ENCODE results near the gene MCM5.
"Not testable (repeated sequence)": the region's sequence is repeated elsewhere in the genome, so short reads cannot be mapped to it uniquely, and the experiment has no call there.

The MCM5 gene

DNA sequence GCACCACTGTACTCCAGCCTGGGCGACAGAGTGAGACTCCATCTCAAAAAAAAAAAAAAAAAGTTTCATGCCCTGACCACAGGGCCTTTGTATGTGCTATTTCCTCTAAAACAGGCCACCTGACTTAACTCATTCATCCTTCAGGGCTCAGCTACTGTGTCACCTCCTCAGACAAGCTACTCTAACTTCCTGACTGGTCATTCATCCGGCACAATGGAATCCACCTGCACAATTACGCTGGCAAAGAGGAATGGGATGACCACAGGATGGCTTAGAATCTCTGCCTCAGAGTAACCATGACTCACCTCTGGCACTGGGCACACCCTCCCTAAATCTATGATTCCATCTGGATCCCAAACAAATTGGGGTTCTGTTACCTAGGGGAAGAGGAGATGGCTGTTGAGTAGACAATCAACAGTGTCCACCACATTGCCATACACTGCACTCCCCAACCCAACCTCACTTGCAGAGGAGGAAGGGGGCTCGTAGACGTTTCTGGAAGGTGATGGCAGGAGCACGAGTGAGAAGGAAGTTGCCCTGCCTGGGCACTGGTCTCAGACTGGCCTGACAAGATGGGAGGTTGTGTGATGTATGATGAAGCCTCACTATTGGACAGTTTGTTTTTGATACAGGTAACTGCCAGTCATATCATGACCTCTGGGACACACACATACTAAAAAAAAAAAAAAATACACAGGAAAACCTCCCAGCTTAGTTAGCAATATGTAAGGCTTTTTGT lies 41.9 kb upstream of the MCM5 start:
- no peak overlapping the region for H2BK120ac ChIP-seq (ENCODE audit: low read depth, low read length)
- no peaks in the 10 kb centered on the region for H3K36me3 ChIP-seq (ENCODE audit: control insufficient read depth, insufficient read depth, low read length)
- no peak overlapping the region for H3K23ac ChIP-seq (ENCODE audit: low read length)
- DNase-seq = no peak
- no peak overlapping the region for H3K4me3 ChIP-seq (ENCODE audit: low read length)
- no peak overlapping the region for H4K5ac ChIP-seq (ENCODE audit: low read length)
- H3K4ac ChIP-seq (ENCODE audit: low read depth, low read length) = no peak overlapping the region
- H3K79me2 ChIP-seq (ENCODE audit: control insufficient read depth, insufficient read depth, low read length) = no peaks in the 10 kb centered on the region
- whole genome bisulfite sequencing (ENCODE audit: extremely low coverage, insufficient coverage, low lambda C conversion rate) = no CpG with 5 or more reads among the region's 6 CpGs
- H2BK5ac ChIP-seq (ENCODE audit: low read length) = no peak overlapping the region
- no peak overlapping the region for H3K4me2 ChIP-seq (ENCODE audit: low read length)
- no peak overlapping the region for H3K56ac ChIP-seq (ENCODE audit: low read length)
- H3K4me1 ChIP-seq (ENCODE audit: control insufficient read depth, low read depth, low read length) = no peaks in the 10 kb centered on the region
- no peaks in the 10 kb centered on the region for H3K27me3 ChIP-seq (ENCODE audit: insufficient read depth, low read length, poor library complexity)
- no peak overlapping the region for H3K18ac ChIP-seq (ENCODE audit: low read length)
- H3K79me1 ChIP-seq (ENCODE audit: low read length) = no peaks in the 10 kb centered on the region
- no peak overlapping the region for H4K8ac ChIP-seq (ENCODE audit: low read depth, low read length)
- H2BK15ac ChIP-seq (replicated peaks; ENCODE audit: low read depth) = no peak overlapping the region
- H3K9ac ChIP-seq (ENCODE audit: low read length) = no peak overlapping the region
- H2AK5ac ChIP-seq (ENCODE audit: low read length) = no peak overlapping the region
- no peak overlapping the region for H3K27ac ChIP-seq (ENCODE audit: low read depth, low read length)

DNA sequence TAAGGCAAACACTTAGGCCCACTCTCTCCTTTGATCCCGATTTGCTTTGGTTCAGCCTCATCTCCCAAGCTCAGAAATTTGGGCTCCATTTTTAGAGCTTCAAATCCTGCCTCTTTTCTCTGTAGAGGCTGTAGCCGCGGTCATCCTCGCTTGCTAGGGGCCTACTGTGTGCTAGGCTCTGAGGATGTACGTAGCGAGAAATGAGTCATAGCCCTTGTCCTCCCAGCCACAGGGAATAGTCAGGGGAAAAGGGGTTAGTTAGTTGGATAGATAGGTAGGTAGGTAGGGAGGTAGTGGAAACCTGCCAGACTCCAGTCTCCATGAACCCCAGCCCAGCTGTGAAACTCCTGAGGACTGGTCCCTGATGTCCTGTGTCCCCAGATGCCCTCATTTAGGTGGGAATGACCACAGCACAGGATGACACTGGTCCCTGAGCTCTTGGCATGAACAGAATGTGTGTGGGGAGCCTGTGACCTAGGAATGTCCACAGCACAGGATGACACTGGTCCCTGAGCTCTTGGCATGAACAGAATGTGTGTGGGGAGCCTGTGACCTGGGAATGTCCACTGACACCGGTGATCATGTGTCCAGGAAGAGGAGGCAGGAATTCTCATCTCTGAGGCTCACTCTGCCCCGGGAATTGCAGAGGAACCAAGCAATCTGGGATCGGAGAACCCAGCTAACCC lies 40.4 kb upstream of the MCM5 start:
- no peak overlapping the region for H3K4ac ChIP-seq (ENCODE audit: low read depth, low read length)

DNA sequence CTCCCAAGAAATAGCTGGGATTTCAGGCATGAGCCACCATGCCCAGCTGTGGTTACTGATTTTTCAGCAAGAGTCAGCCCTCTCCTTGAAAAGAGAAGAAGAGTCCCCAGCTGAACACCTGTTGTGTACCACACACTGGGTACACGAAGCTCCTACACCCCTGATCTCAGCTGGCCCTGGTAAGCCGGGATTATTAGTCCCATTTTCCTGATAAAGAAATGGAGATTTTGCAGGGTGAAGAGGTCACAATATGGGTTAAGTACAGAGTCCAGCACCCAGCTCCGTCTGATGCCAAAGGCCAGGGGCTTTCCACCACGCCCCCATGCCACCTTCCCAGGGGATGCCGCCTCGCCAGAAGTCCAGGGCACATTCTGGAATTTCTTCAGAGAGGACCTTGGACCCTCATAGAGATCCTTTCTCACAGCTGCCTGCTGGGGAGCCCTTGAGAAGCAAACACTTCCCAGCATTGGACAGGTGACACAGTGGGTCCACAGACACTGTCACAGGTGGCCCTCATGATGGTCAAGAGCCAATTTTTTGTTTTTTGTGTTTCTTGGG lies 38.9 kb upstream of the MCM5 start:
- no CpG with 5 or more reads among the region's 6 CpGs for WGBS (ENCODE audit: extremely low coverage, insufficient coverage, low lambda C conversion rate)
- Histone ChIP-seq H3K9ac (ENCODE audit: low read length) (no peak overlapping the region), H2AK5ac (ENCODE audit: low read length) (no peak overlapping the region), H3K4me1 (ENCODE audit: control insufficient read depth, low read depth, low read length) (no peaks in the 10 kb centered on the region), H2BK120ac (ENCODE audit: low read depth, low read length) (no peak overlapping the region), H3K4me2 (ENCODE audit: low read length) (no peak overlapping the region), H3K27me3 (ENCODE audit: insufficient read depth, low read length, poor library complexity) (no peaks in the 10 kb centered on the region), H3K4ac (ENCODE audit: low read depth, low read length) (no peak overlapping the region), H3K79me1 (ENCODE audit: low read length) (no peaks in the 10 kb centered on the region), H4K5ac (ENCODE audit: low read length) (no peak overlapping the region), H3K36me3 (ENCODE audit: control insufficient read depth, insufficient read depth, low read length) (no peaks in the 10 kb centered on the region), H3K23ac (ENCODE audit: low read length) (no peak overlapping the region), H3K79me2 (ENCODE audit: control insufficient read depth, insufficient read depth, low read length) (no peaks in the 10 kb centered on the region), H2BK5ac (ENCODE audit: low read length) (no peak overlapping the region), H3K27ac (ENCODE audit: low read depth, low read length) (no peak overlapping the region), H3K18ac (ENCODE audit: low read length) (no peak overlapping the region), H3K56ac (ENCODE audit: low read length) (no peak overlapping the region), H3K4me3 (ENCODE audit: low read length) (no peak overlapping the region), H4K8ac (ENCODE audit: low read depth, low read length) (no peak overlapping the region), H2BK15ac (replicated peaks; ENCODE audit: low read depth) (no peak overlapping the region)
- DNase-seq = no peak

More for the DNA sequence above, 40.4 kb upstream of the MCM5 start:
- Histone ChIP-seq H3K4me2 (ENCODE audit: low read length) (no peak overlapping the region), H2BK15ac (replicated peaks; ENCODE audit: low read depth) (no peak overlapping the region), H4K8ac (ENCODE audit: low read depth, low read length) (no peak overlapping the region), H3K4me1 (ENCODE audit: control insufficient read depth, low read depth, low read length) (no peaks in the 10 kb centered on the region), H3K36me3 (ENCODE audit: control insufficient read depth, insufficient read depth, low read length) (no peaks in the 10 kb centered on the region), H3K4me3 (ENCODE audit: low read length) (no peak overlapping the region), H4K5ac (ENCODE audit: low read length) (no peak overlapping the region), H2AK5ac (ENCODE audit: low read length) (no peak overlapping the region), H3K27me3 (ENCODE audit: insufficient read depth, low read length, poor library complexity) (no peaks in the 10 kb centered on the region), H3K18ac (ENCODE audit: low read length) (no peak overlapping the region), H3K79me1 (ENCODE audit: low read length) (no peaks in the 10 kb centered on the region), H3K23ac (ENCODE audit: low read length) (no peak overlapping the region), H3K56ac (ENCODE audit: low read length) (no peak overlapping the region), H3K27ac (ENCODE audit: low read depth, low read length) (no peak overlapping the region), H2BK5ac (ENCODE audit: low read length) (no peak overlapping the region), H3K9ac (ENCODE audit: low read length) (no peak overlapping the region), H2BK120ac (ENCODE audit: low read depth, low read length) (no peak overlapping the region), H3K79me2 (ENCODE audit: control insufficient read depth, insufficient read depth, low read length) (no peaks in the 10 kb centered on the region)
- DNase-seq = no peak
- WGBS (ENCODE audit: extremely low coverage, insufficient coverage, low lambda C conversion rate) = no CpG with 5 or more reads among the region's 9 CpGs

DNA sequence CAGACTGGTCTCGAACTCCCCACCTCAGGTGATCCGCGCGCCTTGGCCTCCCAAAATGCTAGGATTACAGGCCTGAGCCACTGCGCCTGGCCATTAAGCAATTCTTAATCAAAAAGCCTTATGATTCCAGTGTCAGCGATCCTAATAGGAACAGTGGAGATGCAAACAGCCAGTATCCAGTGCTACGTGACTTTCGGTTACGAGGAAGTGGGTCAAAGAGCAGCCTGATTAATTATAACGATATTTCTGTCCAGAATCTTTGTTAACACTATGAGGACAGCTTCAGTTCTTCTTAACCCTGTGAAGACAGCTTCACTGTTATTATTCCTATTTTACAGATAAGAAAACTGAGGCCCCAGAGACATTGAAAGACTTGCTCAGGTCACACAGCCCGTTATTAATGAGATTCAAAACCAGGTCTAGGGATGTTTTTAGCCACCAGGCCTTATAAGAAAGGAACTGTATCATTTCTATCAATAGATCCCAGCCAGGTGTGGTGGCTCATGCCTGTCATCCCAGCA lies 36.3 kb upstream of the MCM5 start:
- H3K79me2 ChIP-seq (ENCODE audit: control insufficient read depth, insufficient read depth, low read length) = no peaks in the 10 kb centered on the region
- no peak overlapping the region for H2BK15ac ChIP-seq (replicated peaks; ENCODE audit: low read depth)
- no peak overlapping the region for H3K9ac ChIP-seq (ENCODE audit: low read length)
- no peak overlapping the region for H2BK5ac ChIP-seq (ENCODE audit: low read length)
- H3K56ac ChIP-seq (ENCODE audit: low read length) = no peak overlapping the region
- H3K4me3 ChIP-seq (ENCODE audit: low read length) = no peak overlapping the region
- no peaks in the 10 kb centered on the region for H3K27me3 ChIP-seq (ENCODE audit: insufficient read depth, low read length, poor library complexity)
- WGBS (ENCODE audit: extremely low coverage, insufficient coverage, low lambda C conversion rate) = no CpG with 5 or more reads among the region's 11 CpGs
- no peak overlapping the region for H4K5ac ChIP-seq (ENCODE audit: low read length)
- H3K18ac ChIP-seq (ENCODE audit: low read length) = no peak overlapping the region
- no peak overlapping the region for H3K23ac ChIP-seq (ENCODE audit: low read length)
- no peak overlapping the region for H3K4ac ChIP-seq (ENCODE audit: low read depth, low read length)
- H3K27ac ChIP-seq (ENCODE audit: low read depth, low read length) = no peak overlapping the region
- no peak for DNase-seq
- no peaks in the 10 kb centered on the region for H3K4me1 ChIP-seq (ENCODE audit: control insufficient read depth, low read depth, low read length)
- H3K36me3 ChIP-seq (ENCODE audit: control insufficient read depth, insufficient read depth, low read length) = no peaks in the 10 kb centered on the region
- no peak overlapping the region for H2BK120ac ChIP-seq (ENCODE audit: low read depth, low read length)
- H2AK5ac ChIP-seq (ENCODE audit: low read length) = no peak overlapping the region
- H4K8ac ChIP-seq (ENCODE audit: low read depth, low read length) = no peak overlapping the region
- no peak overlapping the region for H3K4me2 ChIP-seq (ENCODE audit: low read length)
- no peaks in the 10 kb centered on the region for H3K79me1 ChIP-seq (ENCODE audit: low read length)

DNA sequence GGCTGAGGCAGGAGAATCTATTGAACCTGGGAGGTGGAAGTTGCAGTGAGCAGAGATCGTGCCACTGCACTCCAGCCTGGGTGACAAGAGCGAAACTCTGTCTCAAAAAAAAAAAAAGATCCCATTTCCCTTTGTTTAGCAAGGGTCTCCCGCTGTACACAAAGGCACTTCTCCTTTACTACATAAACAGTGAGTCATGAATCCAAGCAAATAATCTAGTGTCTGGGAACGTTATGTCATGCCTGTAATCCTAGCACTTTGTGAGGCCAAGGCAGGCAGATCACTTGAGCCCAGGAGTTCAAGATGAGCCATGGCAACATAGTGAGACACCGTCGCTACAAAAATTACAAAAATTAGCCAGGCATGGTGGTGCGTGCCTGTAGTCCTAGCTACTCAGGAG lies 35.7 kb upstream of the MCM5 start:
- WGBS (ENCODE audit: extremely low coverage, insufficient coverage, low lambda C conversion rate) = no CpG with 5 or more reads among the region's 7 CpGs
- not testable (repeated sequence) for H2BK120ac ChIP-seq (ENCODE audit: low read depth, low read length); H3K4ac ChIP-seq (ENCODE audit: low read depth, low read length); H4K5ac ChIP-seq (ENCODE audit: low read length); H3K4me2 ChIP-seq (ENCODE audit: low read length); H3K79me2 ChIP-seq (ENCODE audit: control insufficient read depth, insufficient read depth, low read length); H4K8ac ChIP-seq (ENCODE audit: low read depth, low read length); H3K79me1 ChIP-seq (ENCODE audit: low read length); H2BK15ac ChIP-seq (replicated peaks; ENCODE audit: low read depth); H3K9ac ChIP-seq (ENCODE audit: low read length); H3K56ac ChIP-seq (ENCODE audit: low read length); H3K4me3 ChIP-seq (ENCODE audit: low read length); H3K4me1 ChIP-seq (ENCODE audit: control insufficient read depth, low read depth, low read length); H3K36me3 ChIP-seq (ENCODE audit: control insufficient read depth, insufficient read depth, low read length); H3K18ac ChIP-seq (ENCODE audit: low read length); H3K27ac ChIP-seq (ENCODE audit: low read depth, low read length); H2AK5ac ChIP-seq (ENCODE audit: low read length); H3K23ac ChIP-seq (ENCODE audit: low read length); DNase-seq; H3K27me3 ChIP-seq (ENCODE audit: insufficient read depth, low read length, poor library complexity); H2BK5ac ChIP-seq (ENCODE audit: low read length)
